Neural cell (in vitro differentiated cells): ENCODE results near the gene SAMM50.

Experiments
- EP300 ChIP-seq: fragments of 450-650 bp; conservative IDR thresholded peaks from 2 replicates; pipeline ENCODE4 v1.6.1; 2014; ENCODE audit warnings: antibody characterized with exemption, mild to moderate bottlenecking, moderate library complexity; ENCODE audit not compliant: poor library complexity, severe bottlenecking
- EZH2 ChIP-seq: fragments of 200-600, 300-800 bp; shearing (Covaris generic), sonication (generic); IDR thresholded peaks from 2 replicates; pipeline ENCODE4 v1.6.1; 2014; ENCODE audit warnings: antibody characterized with exemption, low read length, borderline replicate concordance, mild to moderate bottlenecking; ENCODE audit not compliant: insufficient read depth, poor library complexity, severe bottlenecking
- MXI1 ChIP-seq: fragments of 450-650 bp; conservative IDR thresholded peaks from 2 replicates; pipeline ENCODE4 v1.6.1; 2014; ENCODE audit warnings: antibody characterized with exemption, mild to moderate bottlenecking; ENCODE audit not compliant: poor library complexity, severe bottlenecking
- TF ChIP-seq, protein P1 (sequence below): fragments of 450-650 bp; IDR thresholded peaks from 2 replicates; pipeline ENCODE4 v1.5.1; 2014; ENCODE audit warnings: antibody characterized with exemption, mild to moderate bottlenecking, moderate library complexity; ENCODE audit not compliant: poor library complexity, severe bottlenecking

DNA sequence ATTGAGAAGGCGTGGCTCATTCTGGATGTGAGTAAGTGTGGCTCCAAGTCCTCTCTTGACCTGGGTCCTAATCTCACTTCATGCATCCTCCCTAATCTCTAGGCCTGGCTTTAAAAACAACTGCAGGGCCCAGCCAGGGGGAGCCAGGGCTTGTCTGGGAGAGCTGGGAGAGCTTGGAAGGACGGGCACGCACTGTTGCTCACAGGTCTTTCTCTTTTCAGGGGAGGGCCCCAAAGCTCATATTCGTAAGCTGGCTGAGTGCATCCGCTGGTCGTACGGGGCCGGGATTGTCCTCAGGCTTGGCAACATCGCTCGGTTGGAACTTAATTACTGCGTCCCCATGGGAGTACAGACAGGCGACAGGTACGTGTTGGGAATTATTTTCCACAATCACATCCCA lies 34.8 kb downstream of the SAMM50 start:
- TF ChIP-seq, protein P1, sequence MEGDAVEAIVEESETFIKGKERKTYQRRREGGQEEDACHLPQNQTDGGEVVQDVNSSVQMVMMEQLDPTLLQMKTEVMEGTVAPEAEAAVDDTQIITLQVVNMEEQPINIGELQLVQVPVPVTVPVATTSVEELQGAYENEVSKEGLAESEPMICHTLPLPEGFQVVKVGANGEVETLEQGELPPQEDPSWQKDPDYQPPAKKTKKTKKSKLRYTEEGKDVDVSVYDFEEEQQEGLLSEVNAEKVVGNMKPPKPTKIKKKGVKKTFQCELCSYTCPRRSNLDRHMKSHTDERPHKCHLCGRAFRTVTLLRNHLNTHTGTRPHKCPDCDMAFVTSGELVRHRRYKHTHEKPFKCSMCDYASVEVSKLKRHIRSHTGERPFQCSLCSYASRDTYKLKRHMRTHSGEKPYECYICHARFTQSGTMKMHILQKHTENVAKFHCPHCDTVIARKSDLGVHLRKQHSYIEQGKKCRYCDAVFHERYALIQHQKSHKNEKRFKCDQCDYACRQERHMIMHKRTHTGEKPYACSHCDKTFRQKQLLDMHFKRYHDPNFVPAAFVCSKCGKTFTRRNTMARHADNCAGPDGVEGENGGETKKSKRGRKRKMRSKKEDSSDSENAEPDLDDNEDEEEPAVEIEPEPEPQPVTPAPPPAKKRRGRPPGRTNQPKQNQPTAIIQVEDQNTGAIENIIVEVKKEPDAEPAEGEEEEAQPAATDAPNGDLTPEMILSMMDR, result no peak
- no peak for TF ChIP-seq EP300
- TF ChIP-seq EZH2, result no peak
- no peak for TF ChIP-seq MXI1
